SH-SY5Y (cell line): ENCODE measurements around the gene RGL4.

Experiments used
- GATA2 ChIP-seq: IDR thresholded peaks from 2 replicates; pipeline ENCODE4 v1.6.1; 2011; ENCODE audit warnings: mild to moderate bottlenecking, low read depth, low read length
- GATA3 ChIP-seq: IDR thresholded peaks from 2 replicates; pipeline ENCODE4 v1.6.1; 2011; ENCODE audit warnings: low read depth, mild to moderate bottlenecking, low read length, moderate library complexity

DNA sequence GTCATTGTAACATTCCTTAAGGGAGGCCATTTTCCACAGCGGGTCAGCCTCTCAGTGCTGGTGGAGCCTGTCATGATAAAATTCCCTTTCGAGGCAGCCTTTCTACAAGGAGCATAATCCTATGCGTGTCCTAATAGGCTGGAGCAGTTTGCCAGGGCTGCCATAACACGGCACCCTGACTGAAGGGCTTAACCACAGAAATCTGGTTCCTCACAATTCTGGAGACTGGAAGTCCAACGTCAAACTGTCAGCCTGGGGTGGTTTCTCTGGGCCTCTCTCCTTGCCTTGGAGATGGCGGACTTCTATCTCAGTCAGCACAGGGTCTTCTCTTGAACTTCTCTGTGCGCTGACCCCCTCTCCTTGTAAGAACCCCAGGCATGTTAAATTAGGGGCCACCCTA, 1.4 kb upstream of the RGL4 start:
- no peak for TF ChIP-seq GATA2
- no peak for TF ChIP-seq GATA3
